Suprapubic skin (tissue), 3 donors: ENCODE results near the gene ARID1B.

Experiments
- CTCF ChIP-seq, 2 donors: fragments of 200-600 bp in 1 of 2; fragments of 450-650 bp in 1 of 2; sonication (generic) in 1 of 2; IDR thresholded peaks; one replicate each; pipeline ENCODE4 v1.5.1; 2016 to 2019; ENCODE audit warnings: antibody characterized with exemption in 2 of 2, mild to moderate bottlenecking in 1 of 2, moderate library complexity in 1 of 2
- EP300 ChIP-seq: sonication (generic); formaldehyde crosslinking; IDR thresholded peaks from one replicate; pipeline ENCODE4 v1.6.1; 2017; ENCODE audit warnings: antibody characterized with exemption
- POLR2A ChIP-seq, 2 donors: fragments of 450-650 bp; IDR thresholded peaks; one replicate each; pipeline ENCODE4 v1.6.1; 2017; ENCODE audit warnings: antibody characterized with exemption in 2 of 2, mild to moderate bottlenecking in 2 of 2, moderate library complexity in 2 of 2

DNA sequence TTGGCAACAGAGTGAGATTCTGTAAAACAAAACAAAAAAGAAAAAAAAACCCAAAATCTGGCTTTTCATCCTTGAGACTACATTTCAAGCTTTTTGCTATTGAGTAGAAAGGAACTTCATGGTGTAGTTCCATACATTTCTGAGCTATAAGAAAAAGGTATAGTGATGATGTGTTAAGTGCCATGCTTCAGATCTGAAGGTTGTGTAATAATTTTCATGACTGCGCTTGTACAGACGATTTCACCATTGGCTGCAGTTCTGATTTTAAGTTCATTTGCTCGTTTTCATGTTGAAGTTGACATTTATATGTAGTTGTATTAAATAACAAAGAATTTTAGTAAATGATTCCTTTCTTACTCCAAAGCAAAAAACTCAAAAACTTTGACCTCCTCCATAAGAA is 247.6 kb downstream of the ARID1B start:
- TF ChIP-seq EP300 (no peak), POLR2A (IDR thresholded peaks at IDR 0.05) (no peak), CTCF (IDR thresholded peaks at IDR 0.05) (no peak)
